Measurements from ENCODE around the gene PFDN6. TPM values are rescaled to one million over a fixed set of nuclear protein-coding genes. Genes with fewer than 3 reads are reported as not detected.

Gene PFDN6
- total and polyA plus RNA-seq, 3 donors from 2014 or later, result 45.5 to 123 (median 56.2) TPM

- no peaks in the 10 kb centered on the region for H3K36me3 ChIP-seq (ENCODE audit: low read depth, missing control alignments)
- H3K4me3 ChIP-seq, result peak overlapping the region; percentile 50 to 52
- no peak for TF ChIP-seq POLR2A (IDR thresholded peaks at IDR 0.05)
- TF ChIP-seq CTCF (IDR thresholded peaks at IDR 0.05), result no peak
- H3K9me3 ChIP-seq, result no peaks in the 10 kb centered on the region
- no peak for DNase-seq
- H3K27me3 ChIP-seq, result no peaks in the 10 kb centered on the region
- H3K4me1 ChIP-seq, result peaks cover 46% of the 10 kb centered on the region
- intact Hi-C loops (cut with DNase I; ENCODE audit: low total_unique reads), result loop anchor here (10.0 kb wide), 2 partner anchors 96 to 114 kb away; partner anchors contain the start of genes CUTA, HSD17B8, PHF1 and RING1
- peak overlapping the region; percentile 82 to 89 for H3K27ac ChIP-seq
- 41 to 53% methylated on average over 8 of the region's 8 CpGs for WGBS, 2 donors
Measured at GRCh38 chr6:33318426-33319073, 29.1 kb downstream of the PFDN6 start.

- intact Hi-C loops (cut with DNase I; ENCODE audit: low total_unique reads), result loop anchor here (10.0 kb wide), 2 partner anchors 95 to 115 kb away; partner anchors contain the start of genes CUTA, HSD17B8, PHF1 and RING1
- Histone ChIP-seq H3K4me1 (peaks cover 46% of the 10 kb centered on the region), H3K9me3 (no peaks in the 10 kb centered on the region), H3K36me3 (ENCODE audit: low read depth, missing control alignments) (no peaks in the 10 kb centered on the region), H3K27me3 (no peaks in the 10 kb centered on the region), H3K4me3 (no peak overlapping the region), H3K27ac (peak overlapping the region; percentile 39 to 43)
- TF ChIP-seq POLR2A (IDR thresholded peaks at IDR 0.05), result no peak
- TF ChIP-seq CTCF (IDR thresholded peaks at IDR 0.05), result no peak
- WGBS, 2 donors, result 82% methylated on average over 3 of the region's 3 CpGs
- no peak for DNase-seq
Measured at GRCh38 chr6:33319939-33320314, 30.5 kb downstream of the PFDN6 start.

- 66 to 70% methylated on average over 19 to 32 of the region's 32 CpGs for WGBS, 2 donors
- peak overlapping the region; percentile 39 to 43 for H3K27ac ChIP-seq
- peaks cover 40% of the 10 kb centered on the region for H3K4me1 ChIP-seq
Measured at GRCh38 chr6:33320315-33321181, 31.1 kb downstream of the PFDN6 start.

GRCh38 chr6:33321227-33321626, 31.8 kb downstream of the PFDN6 start:
- no peak for TF ChIP-seq POLR2A (IDR thresholded peaks at IDR 0.05)
- no peaks in the 10 kb centered on the region for H3K36me3 ChIP-seq (ENCODE audit: low read depth, missing control alignments)
- no peaks in the 10 kb centered on the region for H3K27me3 ChIP-seq
- DNase-seq, result no peak
- intact Hi-C loops (cut with DNase I; ENCODE audit: low total_unique reads), result no loop called here
- peaks cover 40% of the 10 kb centered on the region for H3K4me1 ChIP-seq
- H3K27ac ChIP-seq, result peak overlapping the region; percentile 18 to 90
- H3K9me3 ChIP-seq, result no peaks in the 10 kb centered on the region
- 75 to 79% methylated on average over 7 to 9 of the region's 9 CpGs for WGBS, 2 donors
- H3K4me3 ChIP-seq, result no peak overlapping the region

More at GRCh38 chr6:33320315-33321181, 31.1 kb downstream of the PFDN6 start:
- no peak for TF ChIP-seq CTCF (IDR thresholded peaks at IDR 0.05)
- TF ChIP-seq POLR2A (IDR thresholded peaks at IDR 0.05), result no peak
- Histone ChIP-seq H3K36me3 (ENCODE audit: low read depth, missing control alignments) (no peaks in the 10 kb centered on the region), H3K9me3 (no peaks in the 10 kb centered on the region), H3K4me3 (no peak overlapping the region), H3K27me3 (no peaks in the 10 kb centered on the region)
- DNase-seq, result peak; percentile 84
- intact Hi-C loops (cut with DNase I; ENCODE audit: low total_unique reads), result no loop called here

GRCh38 chr6:33323623-33323948, 34.2 kb downstream of the PFDN6 start:
- no peaks in the 10 kb centered on the region for H3K36me3 ChIP-seq (ENCODE audit: low read depth, missing control alignments)
- H3K4me1 ChIP-seq, result peaks cover 37% of the 10 kb centered on the region
- H3K4me3 ChIP-seq, result peak overlapping the region; percentile 67 to 88
- DNase-seq, result no peak
- no peaks in the 10 kb centered on the region for H3K9me3 ChIP-seq
- peak overlapping the region; percentile 90 to 92 for H3K27ac ChIP-seq
- intact Hi-C loops (cut with DNase I; ENCODE audit: low total_unique reads), result no loop called here
- H3K27me3 ChIP-seq, result no peaks in the 10 kb centered on the region
- no peak for TF ChIP-seq CTCF (IDR thresholded peaks at IDR 0.05)
- WGBS, 2 donors, result 0 to 1% methylated on average over 12 of the region's 12 CpGs

Measured in testis (tissue), 3 donors.